IPS DF 19.7 (cell line): ENCODE results near the gene GPR176.
A peak's percentile ranks its signal among the peaks of the same experiment; 100 is the strongest.

Source experiments
- DNase-seq: peaks from one replicate; pipeline ENCODE4 v3.0.0-alpha.2; 2013; ENCODE audit warnings: low read depth, low spot score

GPR176 gene

DNA sequence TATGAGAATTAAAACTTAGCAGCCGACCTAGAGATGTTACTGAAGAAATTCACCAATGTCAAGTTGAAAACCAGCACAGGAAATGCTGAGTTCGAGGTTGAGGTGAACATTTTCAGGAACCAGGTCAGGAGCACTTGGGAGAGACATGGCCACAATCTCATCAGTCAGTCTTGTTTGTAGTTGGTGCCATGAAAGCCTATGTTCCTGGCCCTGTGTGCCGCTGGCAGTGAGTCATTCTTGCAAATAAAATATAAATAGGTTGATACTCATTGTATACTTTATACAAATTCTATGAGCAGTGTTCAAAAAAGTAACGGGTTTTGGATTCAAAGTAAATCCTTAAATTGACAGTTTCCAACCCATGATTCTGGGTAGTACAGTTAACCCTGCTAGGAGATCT lies 135.9 kb downstream of the GPR176 start:
- DNase-seq, result no peak

DNA sequence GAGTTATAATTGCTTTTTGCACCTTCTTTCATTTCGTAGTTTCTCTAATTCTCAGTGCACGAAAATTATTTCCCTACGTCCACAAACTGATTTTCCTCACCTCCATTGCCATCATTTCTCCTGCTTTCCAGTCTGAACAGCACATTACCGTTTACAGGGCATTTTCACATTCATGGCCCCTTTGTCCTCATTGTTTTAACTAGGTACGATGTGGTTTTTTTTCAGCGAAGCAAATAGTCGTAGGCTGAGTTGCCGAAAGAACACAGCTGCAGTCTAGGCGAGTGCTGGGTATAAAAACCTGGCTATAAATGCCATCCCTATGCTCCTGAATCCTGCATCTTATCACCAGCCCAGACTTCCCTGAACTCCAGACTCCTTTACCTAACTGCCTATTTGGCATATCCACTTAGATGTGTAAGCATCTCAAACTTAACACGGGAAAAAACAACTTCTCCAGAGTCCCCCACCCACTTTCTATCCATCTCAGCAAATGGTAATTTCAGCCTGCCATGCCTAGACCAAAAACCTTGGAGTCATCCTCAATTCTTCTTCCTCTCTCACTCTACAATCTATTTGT lies 136.7 kb downstream of the GPR176 start:
- no peak for DNase-seq

DNA sequence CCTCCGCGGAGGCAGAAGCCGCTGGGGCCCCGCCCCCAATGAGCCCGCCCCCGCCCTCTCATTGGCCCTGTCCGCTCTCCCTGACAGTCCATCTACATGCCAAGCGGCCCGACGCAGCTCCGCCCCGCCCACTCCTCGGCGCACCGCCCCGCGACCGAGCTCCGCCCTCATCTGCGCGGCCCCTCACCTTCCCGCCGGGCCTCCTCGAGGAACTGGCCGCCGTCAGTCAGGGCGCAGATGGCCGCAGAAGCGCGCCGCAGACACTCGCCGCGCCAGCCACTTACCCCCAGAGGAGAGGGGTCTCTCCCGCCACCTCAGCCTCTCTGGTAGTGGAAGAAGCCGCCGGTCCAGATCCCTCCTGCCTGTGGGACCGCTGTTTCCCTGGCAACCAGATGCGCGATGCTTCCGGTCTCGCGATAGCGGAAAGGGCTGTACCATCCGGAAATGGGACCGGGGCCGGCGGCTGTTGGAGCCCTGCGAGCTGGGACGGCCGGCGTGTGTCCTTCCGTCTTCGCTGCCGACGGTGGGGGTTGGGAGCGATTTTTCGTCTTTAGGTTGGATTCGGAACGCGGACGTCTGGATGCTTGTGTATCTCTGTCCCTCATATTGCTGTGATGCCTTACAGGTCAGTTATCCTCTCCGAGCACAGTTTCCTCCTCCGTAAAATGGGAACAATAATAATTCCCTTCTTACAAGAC lies 137.5 kb downstream of the GPR176 start, which contains the start of gene FSIP1:
FSIP1 (minus strand) TSS at position 401 of the 698 bp plus-strand sequence. CDS start 6,317 bp downstream, outside the sequence.
- DNase-seq, result peak; percentile 83

DNA sequence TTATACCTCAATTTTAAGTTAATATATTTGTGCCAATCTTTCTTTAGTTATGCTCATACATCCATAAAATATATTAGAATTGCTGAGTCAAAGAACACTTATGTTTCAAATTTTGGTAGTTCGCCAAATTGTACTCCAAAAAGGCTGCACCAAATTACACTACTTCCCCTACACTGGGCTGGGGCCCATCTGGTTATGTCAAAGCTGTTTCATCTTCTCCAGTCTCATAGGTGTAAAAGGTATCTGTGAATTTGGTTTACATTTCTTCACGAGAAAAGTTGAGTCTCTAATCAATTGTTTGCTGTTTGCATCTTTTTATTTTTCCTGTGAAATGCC lies 138.1 kb downstream of the GPR176 start:
- no peak for DNase-seq

DNA sequence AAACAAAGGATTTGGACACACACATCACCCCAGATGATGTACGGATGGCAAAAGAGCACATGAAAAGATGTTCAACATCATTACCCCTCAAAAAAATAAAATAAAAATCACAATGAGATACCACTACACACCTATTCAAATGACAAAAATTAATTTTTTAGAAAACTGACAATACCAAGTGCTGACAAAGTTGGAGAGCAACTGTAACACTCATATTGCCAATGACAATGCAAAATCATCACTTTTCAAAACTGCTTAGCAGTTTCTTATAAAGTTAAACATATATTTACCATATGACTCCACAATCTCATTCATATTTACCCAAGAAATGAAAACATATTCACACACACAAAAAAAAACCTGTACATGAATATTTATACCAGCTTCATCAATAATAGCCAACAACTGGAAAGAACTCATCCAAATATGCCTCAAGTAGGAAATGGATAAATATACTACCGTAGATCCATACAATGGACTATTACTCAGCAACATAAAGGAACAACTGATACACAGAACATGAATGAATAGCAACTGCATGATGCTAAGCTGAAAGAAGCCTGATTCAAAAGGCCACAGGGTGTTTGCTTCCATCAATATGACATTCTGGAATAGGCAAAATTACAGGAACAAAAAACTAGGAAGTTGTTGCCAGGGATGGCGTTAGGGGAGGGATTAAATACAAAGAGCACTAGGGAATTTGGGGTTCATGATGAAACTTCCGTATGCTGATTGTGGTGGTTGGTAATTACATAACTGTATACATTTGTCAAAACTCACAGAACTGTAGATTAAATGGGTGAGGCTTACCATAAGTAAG lies 138.7 kb downstream of the GPR176 start:
- DNase-seq, result no peak

DNA sequence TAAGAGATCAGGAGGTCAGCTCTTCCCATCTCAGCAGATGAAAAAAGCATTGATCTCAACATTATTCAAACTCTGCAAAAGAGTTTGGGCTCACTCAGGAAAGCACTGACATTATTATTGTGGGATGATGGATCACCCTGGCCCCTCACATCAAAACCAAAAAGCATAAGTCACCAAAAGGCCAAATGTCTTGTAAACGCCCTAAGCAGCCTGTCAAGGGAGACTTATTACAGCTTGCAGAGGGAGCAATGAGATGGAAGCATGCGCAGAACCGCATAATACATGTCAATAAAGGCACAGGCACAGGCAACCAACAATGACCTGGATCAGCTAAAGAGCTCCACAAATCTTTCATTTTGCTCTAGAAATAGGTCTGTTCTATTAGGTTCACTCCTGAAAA lies 142.0 kb downstream of the GPR176 start:
- DNase-seq, result no peak

DNA sequence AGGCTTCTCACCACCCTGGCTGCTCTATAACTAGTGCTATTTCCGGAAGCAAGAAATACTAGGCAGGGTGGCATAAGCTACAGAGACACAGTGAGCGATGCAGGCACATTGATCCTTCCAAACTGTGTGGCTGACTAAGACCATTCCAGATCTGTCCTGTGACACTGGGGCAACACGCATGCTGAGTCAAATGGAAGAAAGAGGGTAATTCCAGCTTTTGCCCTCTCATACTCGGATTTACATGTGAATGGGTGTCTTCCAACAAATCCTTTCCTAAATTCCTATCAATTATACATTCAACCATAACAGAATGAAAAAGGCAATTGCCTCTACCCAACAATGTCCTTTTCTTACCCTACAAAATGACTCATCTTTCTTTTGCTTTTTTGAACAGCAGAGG lies 142.6 kb downstream of the GPR176 start:
- no peak for DNase-seq

DNA sequence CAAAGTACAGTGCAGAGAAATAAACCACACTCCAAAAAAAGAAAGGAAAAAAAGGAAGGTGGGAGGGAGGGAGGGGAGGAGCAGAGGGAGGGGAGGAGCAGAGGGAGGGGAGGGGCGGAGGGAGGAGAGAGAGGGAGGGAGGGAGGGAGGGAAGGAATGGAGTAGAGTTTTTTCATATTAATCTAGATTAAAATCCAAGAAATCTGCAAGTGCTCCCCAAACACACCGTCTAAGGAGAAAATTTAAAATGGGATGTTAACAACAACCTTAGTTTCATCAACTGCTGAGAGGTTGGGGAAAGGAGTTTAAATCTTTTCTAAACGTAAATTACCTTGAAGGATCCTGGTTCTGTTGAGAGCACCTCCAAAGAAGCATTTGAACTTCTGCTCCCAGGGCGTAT lies 144.0 kb downstream of the GPR176 start:
- no peak for DNase-seq

DNA sequence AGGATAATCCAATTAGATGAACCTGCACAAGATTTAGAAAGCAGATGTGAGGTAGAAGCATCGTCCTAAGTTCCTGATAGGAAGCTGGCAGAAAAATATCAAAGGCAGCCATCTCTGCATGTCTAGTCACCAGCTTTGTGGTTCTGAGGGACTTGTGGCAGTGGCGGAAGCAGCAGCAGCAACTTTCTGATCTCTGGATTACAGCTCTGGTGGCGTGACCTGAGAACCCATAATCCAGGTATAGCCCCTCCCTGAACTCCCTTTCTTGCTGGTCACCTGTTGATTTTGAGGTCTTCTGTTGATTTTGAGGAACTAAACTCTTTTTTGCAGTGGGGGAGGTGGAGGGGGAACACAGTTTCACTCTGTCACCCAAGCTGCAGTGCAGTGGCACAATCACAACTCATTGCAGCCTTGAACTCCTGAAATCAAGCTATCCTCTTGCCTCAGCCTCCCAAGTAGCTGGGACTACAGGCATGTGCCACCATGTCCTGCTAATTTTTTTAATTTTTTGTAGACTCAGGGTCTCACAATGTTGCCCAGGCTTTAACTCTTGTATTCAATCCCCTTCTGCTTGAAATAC lies 145.3 kb downstream of the GPR176 start:
- no peak for DNase-seq

DNA sequence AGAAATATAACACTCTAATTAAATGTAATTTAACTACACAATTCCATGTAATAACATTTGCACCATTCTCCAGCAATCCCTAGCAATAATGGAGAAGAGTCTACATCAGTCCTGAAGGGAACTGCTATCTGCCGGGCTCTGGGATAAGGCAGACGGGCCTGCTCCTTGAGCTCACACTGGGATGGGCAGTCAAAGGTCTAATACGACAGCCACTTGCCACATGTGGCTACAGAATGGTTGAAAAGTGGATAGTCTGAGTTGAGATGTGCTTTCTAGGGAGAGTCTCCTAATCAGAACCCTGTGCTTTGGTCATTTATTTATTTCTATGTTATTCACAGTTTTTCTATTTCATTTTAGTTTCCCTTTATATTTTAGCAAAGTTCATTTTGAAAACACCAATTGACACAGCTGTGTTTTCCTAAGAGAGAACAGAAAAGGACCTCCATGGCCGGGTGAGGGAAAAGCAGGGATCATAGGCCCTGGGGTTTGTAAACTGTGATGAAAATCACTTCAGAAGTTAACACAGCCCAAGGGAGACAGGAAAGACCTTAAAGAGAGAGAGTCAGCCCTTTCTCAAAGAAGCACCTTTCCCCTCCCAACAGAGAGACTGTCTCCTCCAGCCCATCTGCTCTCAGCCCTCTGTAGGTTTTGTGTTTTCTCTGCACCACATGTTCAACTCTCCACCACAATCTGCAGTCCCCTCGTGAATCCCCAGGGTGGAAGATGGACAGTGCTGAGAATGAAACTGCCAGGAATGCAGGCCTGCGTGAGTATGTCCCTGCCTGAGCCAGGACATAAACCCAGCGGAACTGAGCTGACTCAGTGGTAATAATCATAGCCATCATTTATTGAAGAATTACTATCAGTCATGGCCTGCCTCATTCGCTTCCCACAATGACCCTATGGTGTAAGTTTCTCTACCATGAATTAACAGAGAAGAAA lies 149.0 kb downstream of the GPR176 start:
- no peak for DNase-seq

DNA sequence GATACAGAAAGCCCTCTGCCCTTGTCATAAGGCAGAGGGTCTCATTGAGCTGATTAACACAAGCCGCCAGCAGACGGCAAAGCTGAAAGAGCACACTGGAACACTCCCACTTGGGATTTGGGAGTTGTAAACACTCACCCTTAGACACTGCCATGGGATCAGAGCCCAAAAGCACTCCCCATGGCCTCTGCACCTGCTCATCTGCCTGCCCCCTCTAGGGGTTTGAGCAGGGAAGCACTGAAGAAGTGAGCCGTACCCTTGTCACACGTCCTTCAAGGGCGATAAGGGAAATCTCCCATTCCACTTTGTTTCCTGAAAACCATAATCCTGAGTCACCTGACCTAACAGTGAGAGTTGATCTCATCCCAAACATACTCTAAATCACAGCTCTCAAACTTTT lies 152.1 kb downstream of the GPR176 start:
- DNase-seq, result no peak

DNA sequence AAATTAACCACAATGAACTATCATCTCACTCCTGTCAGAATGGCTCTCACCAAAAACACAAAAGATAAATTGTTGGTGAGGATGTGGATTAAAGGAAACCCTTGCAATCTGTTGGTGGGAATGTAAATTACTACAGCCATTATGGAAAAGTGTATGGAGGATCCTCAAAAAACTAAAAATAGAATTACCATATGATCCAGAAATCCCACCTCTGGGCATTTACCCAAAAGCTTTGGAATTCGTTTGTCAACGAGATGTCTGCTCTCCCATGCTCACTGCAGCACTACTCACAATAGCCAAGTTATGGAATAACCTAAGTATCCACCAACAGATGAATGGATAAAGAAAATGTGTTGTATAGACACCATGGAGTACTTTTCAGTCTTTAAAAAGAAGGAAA lies 159.1 kb downstream of the GPR176 start:
- no peak for DNase-seq

DNA sequence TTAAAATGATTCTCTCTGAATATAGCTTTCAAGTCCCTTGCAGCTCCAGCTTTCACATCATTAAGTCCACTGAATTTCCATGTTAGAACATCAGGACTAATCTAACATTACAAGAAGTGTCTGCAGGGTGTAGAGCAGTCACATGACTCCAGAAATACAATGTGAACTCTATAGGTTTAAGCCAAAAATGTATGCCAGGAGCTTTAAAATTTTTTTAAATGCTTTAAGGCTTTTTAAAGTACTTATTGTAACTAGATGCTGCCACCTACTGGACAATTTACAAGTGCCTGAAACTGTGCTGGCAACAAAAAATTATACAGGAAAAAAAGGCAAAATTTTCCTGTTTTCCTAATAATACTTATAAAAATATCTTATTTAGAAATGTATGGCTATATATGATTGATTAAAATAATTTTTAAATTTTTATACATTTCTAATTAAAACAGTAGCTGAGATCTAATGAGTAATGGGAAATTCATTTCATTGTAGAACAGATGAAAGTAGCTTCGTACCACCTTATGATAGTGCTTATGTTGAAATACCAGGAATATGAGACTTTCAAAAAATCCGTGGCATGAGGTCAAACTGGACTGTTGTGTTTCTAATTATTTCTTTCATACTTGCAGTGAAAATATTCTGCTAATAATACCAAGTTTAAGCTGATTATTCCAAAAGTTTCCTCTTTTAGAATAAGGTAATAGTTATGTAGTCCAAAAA lies 163.1 kb downstream of the GPR176 start:
- no peak for DNase-seq

DNA sequence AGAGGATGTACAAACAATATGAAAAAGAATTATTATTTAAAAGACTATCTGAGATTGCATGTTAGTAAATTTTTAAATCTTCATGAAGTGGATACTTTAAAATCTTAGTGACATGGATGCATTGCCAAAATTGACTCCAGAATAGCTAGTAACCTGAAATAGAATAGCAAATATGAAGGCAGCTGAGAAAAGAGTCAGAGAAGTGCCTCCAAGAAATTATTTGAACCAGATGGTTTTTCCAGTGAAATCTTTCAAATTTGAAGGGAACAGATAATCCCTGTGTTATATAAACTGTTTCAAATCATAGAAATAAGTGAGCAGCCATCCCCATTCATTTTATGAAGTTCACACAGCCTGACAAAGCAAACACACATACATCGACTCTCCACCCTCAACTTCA lies 167.1 kb downstream of the GPR176 start:
- DNase-seq, result no peak

DNA sequence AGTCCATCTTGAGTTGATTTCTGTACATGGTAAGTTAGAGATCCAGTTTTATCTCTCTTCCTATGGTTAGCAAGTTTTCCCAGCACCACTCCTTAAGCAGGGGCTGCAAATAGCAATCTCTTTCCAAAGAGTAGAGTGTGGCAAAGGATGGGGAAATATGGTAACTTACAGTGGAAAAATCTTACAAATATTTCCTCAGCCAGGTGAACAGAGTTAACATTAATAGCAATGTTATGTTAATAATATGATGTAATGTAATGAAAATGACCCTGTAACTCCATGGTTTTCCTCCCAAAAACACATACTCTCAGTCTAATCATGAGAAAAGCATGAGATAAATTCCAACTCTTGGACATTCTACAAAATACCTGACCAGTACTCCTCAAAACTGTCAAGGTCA lies 167.8 kb downstream of the GPR176 start:
- DNase-seq, result no peak
